Lung (tissue), 12 donors: ENCODE data around the gene SLC28A1. TPM values are rescaled to one million over a fixed set of nuclear protein-coding genes. Genes with fewer than 3 reads are reported as not detected.
A peak's percentile ranks its signal among the peaks of the same experiment; 100 is the strongest.

Experiments used
- ATAC-seq: fragments of 200-7000 bp; cut with Tn5 transposase; one replicate; pipeline ENCODE4 v1.9.1; 2020; ENCODE audit warnings: moderate number of reproducible peaks; ENCODE audit not compliant: insufficient read depth, low FRiP score
- DNase-seq, 3 donors: peaks; one replicate each; pipeline ENCODE4 v3.0.0-alpha.2; 2013 to 2017
- H3K27ac ChIP-seq, 2 donors: one replicate each; pipeline ENCODE4 v1.5.1; 2013; ENCODE audit warnings: mild to moderate bottlenecking in 2 of 2, moderate library complexity in 2 of 2, control low read depth in 1 of 2, inconsistent platforms in 1 of 2, low read depth in 1 of 2, low read length in 1 of 2
- H3K27me3 ChIP-seq, 3 donors: one replicate each; pipeline ENCODE4 v1.5.1; 2013; ENCODE audit warnings: low read length in 2 of 3; ENCODE audit not compliant: control insufficient read depth in 3 of 3, insufficient read depth in 3 of 3
- H3K36me3 ChIP-seq, 4 donors: one replicate each; pipeline ENCODE4 v1.5.1; 2013; ENCODE audit warnings: low read length in 4 of 4, mild to moderate bottlenecking in 1 of 4, moderate library complexity in 1 of 4; ENCODE audit not compliant: control insufficient read depth in 4 of 4, insufficient read depth in 4 of 4
- H3K4me1 ChIP-seq, 5 donors: one replicate each; pipeline ENCODE4 v1.5.1; 2013; ENCODE audit warnings: low read length in 5 of 5, mild to moderate bottlenecking in 2 of 5, moderate library complexity in 1 of 5; ENCODE audit not compliant: control insufficient read depth in 5 of 5, insufficient read depth in 5 of 5
- H3K4me3 ChIP-seq: one replicate; pipeline ENCODE4 v1.5.1; 2013; ENCODE audit warnings: mild to moderate bottlenecking, control low read depth, moderate library complexity
- H3K9ac ChIP-seq, 2 donors: one replicate each; pipeline ENCODE4 v1.5.1; 2013; ENCODE audit warnings: low read length in 2 of 2, control low read depth in 1 of 2; ENCODE audit not compliant: insufficient read depth in 1 of 2
- H3K9me3 ChIP-seq, 4 donors: one replicate each; pipeline ENCODE4 v1.5.1; 2013; ENCODE audit warnings: low read length in 3 of 4, mild to moderate bottlenecking in 1 of 4, moderate library complexity in 1 of 4; ENCODE audit not compliant: control insufficient read depth in 4 of 4, insufficient read depth in 3 of 4
- WGBS, 2 donors: extraction: QIAGEN DNeasy Blood & Tissue Kit; methylation state at CpG; one replicate each; pipeline ENCODE4 v1.1.7; 2013; 5-methylcytosine and 5-hydroxymethylcytosine counted together
- polyA plus RNA-seq, 2 donors: library from polyadenylated mRNA; stranded (reverse); fragments of 200-250 nt; gene quantifications; one replicate each; pipeline ENCODE4 v1.2.1, GENCODE V29; 2013
- total RNA-seq, 2 donors: library from RNA; depleted of rRNA in 1 of 2; stranded (reverse); fragments of >200 nt in 1 of 2; gene quantifications; one replicate each; pipeline ENCODE4 v1.2.1, GENCODE V29; 2014 to 2021
- TF ChIP-seq, protein P1 (sequence below): IDR thresholded peaks from 2 replicates; pipeline ENCODE4 v1.5.1; 2012; ENCODE audit warnings: mild to moderate bottlenecking; ENCODE audit errors: control extremely low read depth, extremely low read depth
- donor health status: control.
- donor health status: control.
- donor health status: Bipolar disorder and iron deficiency.
- donor health status: healthy.
- donor health status: DM: yes; HTN: yes; CAD: no.

SLC28A1 gene
- total and polyA plus RNA-seq, 4 donors = 0.06 TPM; not detected in 3

DNA sequence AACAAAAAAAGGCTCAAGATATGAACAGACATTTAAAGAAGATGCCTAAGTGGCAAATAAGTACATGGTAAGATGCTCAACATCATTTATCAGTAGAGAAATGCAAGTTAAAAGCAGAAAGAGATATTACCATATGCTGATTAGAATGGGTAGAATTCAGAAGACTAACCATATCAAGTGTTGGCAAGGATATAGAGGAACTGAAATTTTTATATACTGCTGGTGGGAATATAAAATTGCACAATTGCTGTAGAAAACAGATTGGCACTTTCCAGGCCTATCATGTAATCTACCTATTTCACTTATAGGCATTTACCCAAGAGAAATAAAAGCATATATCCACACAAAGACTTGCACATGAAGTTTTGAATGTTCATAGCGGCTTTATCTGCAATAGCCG, 17.1 kb downstream of the SLC28A1 start:
- ATAC-seq (no peak), DNase-seq (no peak)
- H3K9me3 ChIP-seq = peaks cover 0 to 3% (median under 1%) of the 10 kb centered on the region in 4 donors
- no peaks in the 10 kb centered on the region for H3K36me3 ChIP-seq
- no peak overlapping the region for H3K27ac ChIP-seq
- H3K27me3 ChIP-seq = no peaks in the 10 kb centered on the region
- WGBS, 2 donors = 68 to 98% methylated on average over 2 of the region's 2 CpGs
- TF ChIP-seq, protein P1, sequence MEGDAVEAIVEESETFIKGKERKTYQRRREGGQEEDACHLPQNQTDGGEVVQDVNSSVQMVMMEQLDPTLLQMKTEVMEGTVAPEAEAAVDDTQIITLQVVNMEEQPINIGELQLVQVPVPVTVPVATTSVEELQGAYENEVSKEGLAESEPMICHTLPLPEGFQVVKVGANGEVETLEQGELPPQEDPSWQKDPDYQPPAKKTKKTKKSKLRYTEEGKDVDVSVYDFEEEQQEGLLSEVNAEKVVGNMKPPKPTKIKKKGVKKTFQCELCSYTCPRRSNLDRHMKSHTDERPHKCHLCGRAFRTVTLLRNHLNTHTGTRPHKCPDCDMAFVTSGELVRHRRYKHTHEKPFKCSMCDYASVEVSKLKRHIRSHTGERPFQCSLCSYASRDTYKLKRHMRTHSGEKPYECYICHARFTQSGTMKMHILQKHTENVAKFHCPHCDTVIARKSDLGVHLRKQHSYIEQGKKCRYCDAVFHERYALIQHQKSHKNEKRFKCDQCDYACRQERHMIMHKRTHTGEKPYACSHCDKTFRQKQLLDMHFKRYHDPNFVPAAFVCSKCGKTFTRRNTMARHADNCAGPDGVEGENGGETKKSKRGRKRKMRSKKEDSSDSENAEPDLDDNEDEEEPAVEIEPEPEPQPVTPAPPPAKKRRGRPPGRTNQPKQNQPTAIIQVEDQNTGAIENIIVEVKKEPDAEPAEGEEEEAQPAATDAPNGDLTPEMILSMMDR = no peak
- no peak overlapping the region for H3K4me3 ChIP-seq
- no peak overlapping the region for H3K9ac ChIP-seq
- H3K4me1 ChIP-seq = peaks cover 0 to 7% (median 0%) of the 10 kb centered on the region in 5 donors

DNA sequence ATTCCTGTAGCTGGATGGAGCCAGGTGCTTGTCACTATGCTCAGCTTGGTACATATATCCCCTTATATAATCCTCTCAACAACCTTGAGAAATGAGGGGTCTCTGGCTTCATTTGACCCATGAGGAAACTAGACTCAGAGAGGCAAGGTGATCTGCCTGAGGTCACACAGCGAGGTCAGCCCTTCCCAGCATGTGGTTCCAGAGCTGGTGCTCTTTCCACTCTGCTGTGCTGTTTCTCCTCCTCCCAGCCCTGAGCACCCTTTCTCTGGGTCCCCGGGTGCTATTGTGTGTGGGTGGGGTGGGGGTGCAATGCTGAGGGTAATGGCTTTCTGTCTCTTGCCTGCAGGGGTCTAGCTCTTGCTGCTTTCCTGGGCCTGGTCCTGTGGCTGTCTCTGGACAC, 19.3 kb downstream of the SLC28A1 start:
- Histone ChIP-seq H3K27ac (no peak overlapping the region), H3K4me3 (no peak overlapping the region), H3K36me3 (no peaks in the 10 kb centered on the region), H3K27me3 (no peaks in the 10 kb centered on the region), H3K9me3 (peaks cover 0 to 3% (median under 1%) of the 10 kb centered on the region in 4 donors), H3K4me1 (peaks cover 0 to 7% (median 0%) of the 10 kb centered on the region in 5 donors), H3K9ac (no peak overlapping the region)
- TF ChIP-seq, protein P1 = no peak
- ATAC-seq (no peak), DNase-seq (no peak)
- 89 to 100% methylated on average over 2 of the region's 2 CpGs for WGBS, 2 donors

DNA sequence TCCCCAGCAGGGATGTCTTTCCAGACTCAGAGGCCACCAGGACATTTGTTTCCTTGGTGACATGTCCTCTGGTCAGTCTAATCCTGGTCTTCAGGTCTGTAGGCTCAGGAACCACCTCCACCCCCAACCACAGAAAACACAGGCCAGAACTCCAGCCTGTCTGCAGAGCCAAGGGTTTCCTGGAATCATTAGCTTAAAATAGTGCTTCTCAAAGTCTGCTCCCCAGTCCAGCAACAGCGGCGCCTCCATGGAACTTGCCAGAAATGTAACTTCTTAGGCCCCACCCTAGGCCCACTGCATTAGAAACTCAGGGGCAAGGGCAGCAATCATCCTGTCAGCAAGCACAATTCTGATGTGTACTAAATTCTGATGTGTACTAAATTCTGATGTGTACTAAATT, 20.0 kb downstream of the SLC28A1 start:
- H3K9ac ChIP-seq = no peak overlapping the region
- H3K27me3 ChIP-seq = no peaks in the 10 kb centered on the region
- no peak overlapping the region for H3K27ac ChIP-seq
- no peak overlapping the region for H3K4me3 ChIP-seq
- TF ChIP-seq, protein P1 = no peak
- 78 to 82% methylated on average over 2 of the region's 2 CpGs for WGBS, 2 donors
- no peaks in the 10 kb centered on the region for H3K36me3 ChIP-seq
- ATAC-seq (no peak), DNase-seq (peak in 1 of 3 donors; percentile 13)
- peaks cover 0 to 7% (median 0%) of the 10 kb centered on the region in 5 donors for H3K4me1 ChIP-seq
- H3K9me3 ChIP-seq = peaks cover 0 to 3% (median under 1%) of the 10 kb centered on the region in 4 donors
